GM21529 (cell line): ENCODE measurements around the gene C1orf232.

Experiments
- ATAC-seq: cut with Tn5 transposase; IDR thresholded peaks from one replicate; pipeline ENCODE4 v1.9.1; 2021; ENCODE audit not compliant: unreplicated experiment

Gene C1orf232

GRCh38 chr1:26158271-26158907 is 10.4 kb downstream of the C1orf232 start:
- ATAC-seq: no peak

- ATAC-seq: no peak
Observed at GRCh38 chr1:26156285-26157038, 12.3 kb downstream of the C1orf232 start.

- no peak for ATAC-seq
Observed at GRCh38 chr1:26155370-26156284, 13.1 kb downstream of the C1orf232 start.

DNA sequence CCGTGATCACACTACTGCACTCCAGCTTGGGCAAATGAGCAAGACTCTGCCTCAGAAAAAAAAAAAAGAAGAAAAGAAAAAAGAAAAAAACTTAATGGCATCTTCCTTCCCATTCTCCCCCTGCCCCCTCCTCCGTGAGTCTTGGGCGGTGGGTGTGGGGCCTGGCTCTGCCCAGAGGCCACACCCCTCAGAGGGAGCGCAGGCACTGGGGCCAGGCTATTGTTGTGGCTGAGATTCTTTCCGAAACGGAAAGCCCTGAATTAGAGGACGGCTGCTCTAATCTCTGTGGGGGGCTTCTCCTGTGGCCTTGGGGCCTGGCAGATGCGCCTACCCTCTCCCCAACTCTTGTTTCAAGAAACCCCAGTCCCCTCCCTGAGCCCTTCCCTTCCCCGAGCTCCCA is 14.0 kb downstream of the C1orf232 start:
- no peak for ATAC-seq

GRCh38 chr1:26153966-26154532 is 14.7 kb downstream of the C1orf232 start:
- ATAC-seq: no peak

DNA sequence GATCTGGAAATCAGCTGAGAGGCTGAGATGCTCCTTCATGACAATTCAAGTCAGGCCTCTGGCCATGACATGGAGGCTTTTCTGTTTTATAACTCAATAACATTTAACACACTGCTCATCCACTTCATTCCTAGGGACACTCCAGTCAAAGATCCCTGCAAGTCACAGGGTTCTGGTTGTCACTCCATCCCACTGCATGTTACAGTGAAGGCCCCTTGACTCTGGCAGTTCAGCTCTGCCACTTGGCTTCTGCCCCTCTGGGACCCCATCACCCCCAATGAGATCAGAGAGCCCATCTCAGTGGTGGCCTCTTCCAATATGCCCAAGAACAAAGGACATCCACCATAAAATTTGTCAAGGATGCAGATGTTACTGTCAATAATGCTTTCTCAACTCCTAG is 19.9 kb downstream of the C1orf232 start:
- no peak for ATAC-seq

DNA sequence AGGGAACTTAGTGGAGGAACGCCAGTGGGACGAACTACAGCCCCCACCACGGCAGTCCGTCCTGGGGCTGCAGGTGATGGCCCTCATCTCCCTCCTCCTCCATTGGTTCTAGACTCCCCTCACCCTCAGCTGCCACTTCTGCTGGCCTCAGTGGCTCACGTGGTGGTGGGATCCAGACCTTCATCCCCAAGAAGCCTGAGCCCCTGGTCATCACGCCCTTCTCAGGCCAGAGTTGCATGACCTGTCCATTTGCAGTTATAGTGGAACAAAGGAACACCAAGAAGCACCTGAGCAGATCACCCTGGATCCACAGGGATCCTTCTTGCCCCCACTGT is 22.8 kb downstream of the C1orf232 start:
- no peak for ATAC-seq

GRCh38 chr1:26145041-26145959 is 23.5 kb downstream of the C1orf232 start:
- ATAC-seq: peak; percentile 44

DNA sequence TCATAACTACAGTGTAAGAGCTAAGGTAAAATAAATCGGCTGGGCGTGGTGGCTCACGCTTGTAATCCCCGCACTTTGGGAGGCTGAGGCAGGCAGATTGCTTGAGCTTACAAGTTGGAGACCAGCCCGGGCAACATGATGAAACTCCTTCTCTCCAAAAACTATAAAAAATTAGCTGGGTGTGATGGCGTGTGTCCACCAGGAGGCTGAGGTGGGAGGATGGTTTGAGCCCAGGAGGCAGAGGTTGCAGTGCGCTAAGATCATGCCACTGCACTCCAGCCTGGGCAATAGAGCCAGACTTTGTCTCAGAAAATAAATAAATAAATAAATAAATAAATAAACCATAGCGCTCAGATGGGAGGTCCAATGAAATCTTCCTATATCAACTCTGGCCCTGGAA is 26.6 kb downstream of the C1orf232 start:
- ATAC-seq: no peak

GRCh38 chr1:26138974-26139558 is 29.7 kb downstream of the C1orf232 start:
- ATAC-seq: no peak

- no peak for ATAC-seq
Observed at GRCh38 chr1:26134466-26134865, 34.3 kb downstream of the C1orf232 start.

DNA sequence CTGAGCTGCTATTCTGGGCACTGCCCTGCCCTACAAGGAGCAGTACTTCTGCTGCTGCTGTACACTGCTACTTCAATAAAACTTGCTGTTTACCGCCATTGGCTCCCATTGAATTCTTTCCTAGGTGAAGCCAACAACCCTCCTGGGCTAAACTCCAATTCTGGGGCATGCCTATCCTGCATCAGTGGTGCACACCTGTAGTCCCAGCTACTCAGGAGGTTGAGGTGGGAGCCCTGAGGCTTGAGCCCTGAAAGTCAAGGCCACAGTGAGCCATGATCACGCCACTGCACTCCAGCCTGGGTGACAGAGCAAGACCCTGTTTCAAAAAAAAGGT is 36.0 kb downstream of the C1orf232 start:
- no peak for ATAC-seq

GRCh38 chr1:26132128-26132833 is 36.5 kb downstream of the C1orf232 start:
- ATAC-seq: no peak

- no peak for ATAC-seq
Observed at GRCh38 chr1:26130695-26131094, 38.1 kb downstream of the C1orf232 start.

DNA sequence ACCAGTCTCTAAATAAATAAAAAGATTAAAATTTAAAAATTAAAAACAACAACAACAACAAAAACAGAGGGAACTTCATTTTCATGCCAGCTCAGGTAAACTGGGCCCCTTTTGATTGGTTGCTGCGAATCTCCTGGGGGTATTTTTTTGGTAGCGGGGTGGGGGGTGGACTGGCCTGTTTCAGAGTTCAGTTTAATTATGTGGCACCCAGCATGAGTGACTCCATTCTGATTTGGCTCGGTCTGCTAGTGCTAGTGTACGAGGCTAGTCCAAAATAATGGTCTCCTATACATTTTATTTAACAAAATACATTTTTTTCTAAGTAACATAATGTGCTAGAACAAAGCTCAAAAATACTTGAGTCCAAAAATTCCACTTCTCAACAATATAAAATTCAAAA is 39.0 kb downstream of the C1orf232 start:
- no peak for ATAC-seq

DNA sequence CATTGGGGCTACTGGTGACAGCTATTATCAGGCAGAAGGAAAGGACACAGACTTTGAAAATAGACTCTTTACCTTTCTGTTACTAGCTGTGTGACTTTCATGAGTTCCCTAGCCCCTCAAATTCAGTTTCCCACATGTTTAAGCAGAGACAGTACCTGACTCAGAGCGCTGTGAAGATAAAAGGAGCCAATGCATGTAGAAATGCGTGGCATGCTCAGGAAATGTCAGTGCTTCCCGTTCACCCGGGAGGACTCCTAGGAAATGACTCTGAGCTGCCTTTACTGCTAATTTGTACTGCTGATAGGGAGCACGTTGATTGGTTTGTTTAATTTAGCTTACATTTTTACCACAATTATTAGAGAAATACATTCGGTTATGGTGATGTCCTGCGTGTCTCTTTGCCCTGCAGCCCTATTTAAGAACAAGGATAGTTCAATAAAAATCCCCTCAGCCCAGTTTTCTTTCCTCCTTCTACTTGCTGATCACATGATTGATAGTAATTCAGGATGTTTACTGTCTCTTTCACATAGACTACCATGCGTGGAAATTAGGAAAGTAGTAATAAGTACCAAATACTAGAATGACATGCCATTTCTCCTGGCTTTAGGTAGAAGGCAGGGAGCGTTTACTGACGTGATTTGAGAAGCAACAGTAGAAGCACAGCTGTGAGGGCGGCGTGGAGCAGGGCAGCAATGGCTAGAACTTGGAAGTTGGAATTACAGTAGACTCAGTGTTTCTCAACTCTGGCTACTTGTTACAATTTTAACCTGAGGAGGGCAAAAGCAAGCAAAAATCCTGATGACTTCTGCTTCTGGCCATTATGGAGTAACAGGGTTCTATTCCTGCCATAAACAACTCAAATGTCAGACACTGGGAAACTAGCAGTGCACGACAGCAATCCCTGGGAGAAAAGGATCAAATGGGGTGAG is 41.3 kb downstream of the C1orf232 start:
- no peak for ATAC-seq

- ATAC-seq: no peak
Observed at GRCh38 chr1:26126321-26127084, 42.3 kb downstream of the C1orf232 start.

DNA sequence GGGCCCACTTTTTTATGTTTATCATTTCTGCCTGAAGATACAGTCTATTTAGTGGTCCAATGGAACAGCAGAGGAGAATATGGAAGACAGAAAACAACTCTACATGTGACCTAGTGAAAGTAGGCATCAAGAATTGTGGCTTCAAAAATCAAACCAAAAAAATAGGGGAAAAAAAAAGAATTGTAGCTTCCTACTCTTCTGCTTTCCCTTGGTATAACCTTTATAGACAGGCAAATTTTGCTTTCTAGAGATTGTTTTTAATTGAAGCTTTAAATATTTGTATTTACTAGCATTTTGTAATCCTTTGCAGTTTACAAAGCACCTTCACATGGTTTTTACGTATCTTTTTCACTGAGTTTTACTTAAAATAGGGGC is 42.8 kb downstream of the C1orf232 start:
- ATAC-seq: no peak
